ENCODE measurements around the gene TRAPPC13.

DNA sequence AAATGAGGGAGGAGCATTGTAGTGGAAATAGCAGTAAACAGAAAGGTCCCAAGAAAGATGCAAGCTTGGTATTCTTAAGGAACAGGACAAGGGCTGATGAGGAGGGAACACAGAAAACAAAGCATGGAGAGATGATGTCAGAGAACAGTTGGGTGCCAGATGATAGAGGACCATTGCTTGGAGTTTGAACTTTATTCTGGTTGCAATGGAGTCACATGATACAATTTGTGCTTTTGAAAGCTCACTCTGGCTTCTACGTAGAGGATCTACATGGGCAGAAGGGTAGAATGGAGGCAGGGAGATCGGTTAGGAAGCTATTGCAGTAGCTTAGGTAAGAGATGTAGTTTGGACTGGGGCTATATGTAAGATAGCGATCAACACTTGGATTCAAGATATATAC is 57.3 kb downstream of the TRAPPC13 start:
- TF ChIP-seq, protein P1, sequence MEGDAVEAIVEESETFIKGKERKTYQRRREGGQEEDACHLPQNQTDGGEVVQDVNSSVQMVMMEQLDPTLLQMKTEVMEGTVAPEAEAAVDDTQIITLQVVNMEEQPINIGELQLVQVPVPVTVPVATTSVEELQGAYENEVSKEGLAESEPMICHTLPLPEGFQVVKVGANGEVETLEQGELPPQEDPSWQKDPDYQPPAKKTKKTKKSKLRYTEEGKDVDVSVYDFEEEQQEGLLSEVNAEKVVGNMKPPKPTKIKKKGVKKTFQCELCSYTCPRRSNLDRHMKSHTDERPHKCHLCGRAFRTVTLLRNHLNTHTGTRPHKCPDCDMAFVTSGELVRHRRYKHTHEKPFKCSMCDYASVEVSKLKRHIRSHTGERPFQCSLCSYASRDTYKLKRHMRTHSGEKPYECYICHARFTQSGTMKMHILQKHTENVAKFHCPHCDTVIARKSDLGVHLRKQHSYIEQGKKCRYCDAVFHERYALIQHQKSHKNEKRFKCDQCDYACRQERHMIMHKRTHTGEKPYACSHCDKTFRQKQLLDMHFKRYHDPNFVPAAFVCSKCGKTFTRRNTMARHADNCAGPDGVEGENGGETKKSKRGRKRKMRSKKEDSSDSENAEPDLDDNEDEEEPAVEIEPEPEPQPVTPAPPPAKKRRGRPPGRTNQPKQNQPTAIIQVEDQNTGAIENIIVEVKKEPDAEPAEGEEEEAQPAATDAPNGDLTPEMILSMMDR (IDR thresholded peaks at IDR 0.05; ENCODE audit: borderline replicate concordance, extremely low read depth, low read length, poor library complexity, severe bottlenecking) = no peak
- TF ChIP-seq EZH2 (IDR thresholded peaks at IDR 0.05; ENCODE audit: borderline replicate concordance, low read depth, low read length, severe bottlenecking) = no peak
